Thyroid gland (tissue), 4 donors: ENCODE results near the gene TRPM1.
A peak's percentile ranks its signal among the peaks of the same experiment; 100 is the strongest.

Experiments
- CTCF ChIP-seq, 6 experiments: fragments of 200-600 bp in 3 of 6; fragments of 450-650 bp in 3 of 6; sonication (generic) in 3 of 6; IDR thresholded peaks; one replicate each; pipeline ENCODE4 v1.5.1; 2016 to 2019; ENCODE audit warnings: antibody characterized with exemption in 6 of 6, mild to moderate bottlenecking in 2 of 6, inconsistent platforms in 1 of 6, moderate library complexity in 1 of 6
- POLR2A ChIP-seq, 2 donors: fragments of 450-650 bp; IDR thresholded peaks; one replicate each; pipeline ENCODE4 v1.6.1; 2017; ENCODE audit warnings: antibody characterized with exemption in 2 of 2, mild to moderate bottlenecking in 2 of 2, moderate library complexity in 1 of 2

- TF ChIP-seq CTCF (IDR thresholded peaks at IDR 0.05) (peak; percentile 85 to 97 (median 88)), POLR2A (IDR thresholded peaks at IDR 0.05) (no peak)
Observed at GRCh38 chr15:31128919-31129768, 27.6 kb upstream of the TRPM1 start.
